ENCODE data around the gene ADCY5. TPM values are rescaled to one million over a fixed set of nuclear protein-coding genes. Genes with fewer than 3 reads are reported as not detected.
A peak's percentile ranks its signal among the peaks of the same experiment; 100 is the strongest.

Gene ADCY5
- total RNA-seq, 4 donors from 2014 or later, result 3.5 to 44.6 (median 14.5) TPM

GRCh38 chr3:123295901-123296250, 153.0 kb downstream of the ADCY5 start:
- Histone ChIP-seq H3K9me3 (no peaks in the 10 kb centered on the region), H3K27me3 (no peaks in the 10 kb centered on the region), H3K4me1 (no peaks in the 10 kb centered on the region), H3K4me3 (no peak overlapping the region), H3K27ac (no peak overlapping the region), H3K36me3 (peaks cover 0 to 7% (median 0%) of the 10 kb centered on the region in 3 donors)
- no peak for TF ChIP-seq POLR2A (IDR thresholded peaks at IDR 0.05)
- no peak for TF ChIP-seq CTCF (IDR thresholded peaks at IDR 0.05)
- peak in 1 of 3 donors; percentile 40 for DNase-seq

GRCh38 chr3:123295171-123295900, 153.6 kb downstream of the ADCY5 start:
- DNase-seq, result peak in 1 of 3 donors; percentile 16

GRCh38 chr3:123294296-123294938, 154.5 kb downstream of the ADCY5 start:
- DNase-seq, result peak in 1 of 3 donors; percentile 23
- H3K36me3 ChIP-seq, result no peaks in the 10 kb centered on the region

More at GRCh38 chr3:123295171-123295900, 153.6 kb downstream of the ADCY5 start:
- no peaks in the 10 kb centered on the region for H3K9me3 ChIP-seq
- TF ChIP-seq CTCF (IDR thresholded peaks at IDR 0.05) (no peak), POLR2A (IDR thresholded peaks at IDR 0.05) (no peak)
- H3K36me3 ChIP-seq, result peaks cover 0 to 7% (median 0%) of the 10 kb centered on the region in 3 donors
- no peak overlapping the region for H3K4me3 ChIP-seq
- H3K27me3 ChIP-seq, result no peaks in the 10 kb centered on the region
- H3K4me1 ChIP-seq, result no peaks in the 10 kb centered on the region
- H3K27ac ChIP-seq, result no peak overlapping the region

GRCh38 chr3:123292321-123293310, 156.3 kb downstream of the ADCY5 start:
- DNase-seq, result peak in 1 of 3 donors; percentile 24
- Histone ChIP-seq H3K27me3 (no peaks in the 10 kb centered on the region), H3K27ac (no peak overlapping the region), H3K4me3 (no peak overlapping the region), H3K4me1 (no peaks in the 10 kb centered on the region), H3K36me3 (no peaks in the 10 kb centered on the region), H3K9me3 (no peaks in the 10 kb centered on the region)
- TF ChIP-seq CTCF (IDR thresholded peaks at IDR 0.05) (no peak), POLR2A (IDR thresholded peaks at IDR 0.05) (no peak)

More at GRCh38 chr3:123294296-123294938, 154.5 kb downstream of the ADCY5 start:
- no peaks in the 10 kb centered on the region for H3K4me1 ChIP-seq
- no peak overlapping the region for H3K4me3 ChIP-seq
- TF ChIP-seq POLR2A (IDR thresholded peaks at IDR 0.05), result no peak
- TF ChIP-seq CTCF (IDR thresholded peaks at IDR 0.05), result no peak
- H3K27ac ChIP-seq, result no peak overlapping the region
- H3K27me3 ChIP-seq, result no peaks in the 10 kb centered on the region
- no peaks in the 10 kb centered on the region for H3K9me3 ChIP-seq

- Histone ChIP-seq H3K4me3 (no peak overlapping the region), H3K36me3 (no peaks in the 10 kb centered on the region), H3K27ac (no peak overlapping the region), H3K27me3 (no peaks in the 10 kb centered on the region), H3K9me3 (no peaks in the 10 kb centered on the region), H3K4me1 (no peaks in the 10 kb centered on the region)
- TF ChIP-seq POLR2A (IDR thresholded peaks at IDR 0.05), result no peak
- no peak for TF ChIP-seq CTCF (IDR thresholded peaks at IDR 0.05)
- peak in 1 of 3 donors; percentile 26 for DNase-seq
Measured at GRCh38 chr3:123291404-123291803, 157.5 kb downstream of the ADCY5 start.

Measured in Peyer's patch (tissue), 4 donors.